ENCODE measurements around the gene NOS1AP.

DNA sequence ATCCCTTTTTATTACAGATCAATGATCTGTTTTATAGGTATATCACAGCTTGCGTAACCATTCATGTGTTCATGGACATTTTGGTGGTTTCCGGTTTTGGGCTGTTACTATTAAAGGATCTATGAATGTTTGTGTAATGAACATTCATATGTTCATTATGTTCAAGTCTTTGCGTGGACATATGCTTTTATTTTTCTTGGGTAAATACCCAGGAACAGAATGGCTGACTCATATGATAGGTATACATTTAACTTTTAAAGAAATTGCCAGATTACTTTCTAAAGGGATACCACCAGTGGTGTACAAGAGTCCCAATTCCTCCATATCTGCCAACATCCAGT, 233.5 kb downstream of the NOS1AP start:
- TF ChIP-seq, protein P1, sequence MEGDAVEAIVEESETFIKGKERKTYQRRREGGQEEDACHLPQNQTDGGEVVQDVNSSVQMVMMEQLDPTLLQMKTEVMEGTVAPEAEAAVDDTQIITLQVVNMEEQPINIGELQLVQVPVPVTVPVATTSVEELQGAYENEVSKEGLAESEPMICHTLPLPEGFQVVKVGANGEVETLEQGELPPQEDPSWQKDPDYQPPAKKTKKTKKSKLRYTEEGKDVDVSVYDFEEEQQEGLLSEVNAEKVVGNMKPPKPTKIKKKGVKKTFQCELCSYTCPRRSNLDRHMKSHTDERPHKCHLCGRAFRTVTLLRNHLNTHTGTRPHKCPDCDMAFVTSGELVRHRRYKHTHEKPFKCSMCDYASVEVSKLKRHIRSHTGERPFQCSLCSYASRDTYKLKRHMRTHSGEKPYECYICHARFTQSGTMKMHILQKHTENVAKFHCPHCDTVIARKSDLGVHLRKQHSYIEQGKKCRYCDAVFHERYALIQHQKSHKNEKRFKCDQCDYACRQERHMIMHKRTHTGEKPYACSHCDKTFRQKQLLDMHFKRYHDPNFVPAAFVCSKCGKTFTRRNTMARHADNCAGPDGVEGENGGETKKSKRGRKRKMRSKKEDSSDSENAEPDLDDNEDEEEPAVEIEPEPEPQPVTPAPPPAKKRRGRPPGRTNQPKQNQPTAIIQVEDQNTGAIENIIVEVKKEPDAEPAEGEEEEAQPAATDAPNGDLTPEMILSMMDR (IDR thresholded peaks at IDR 0.05; ENCODE audit: low read depth, low read length), result no peak
- TF ChIP-seq POLR2A (IDR thresholded peaks at IDR 0.05; ENCODE audit: extremely low read depth, insufficient read length), result no peak
- TF ChIP-seq, protein P2, sequence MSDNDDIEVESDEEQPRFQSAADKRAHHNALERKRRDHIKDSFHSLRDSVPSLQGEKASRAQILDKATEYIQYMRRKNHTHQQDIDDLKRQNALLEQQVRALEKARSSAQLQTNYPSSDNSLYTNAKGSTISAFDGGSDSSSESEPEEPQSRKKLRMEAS (IDR thresholded peaks at IDR 0.05; ENCODE audit: low read depth, low read length), result no peak
